Panc1 (cell line): ENCODE measurements around the gene PARP2.

Source experiments
- CTCF ChIP-seq: fragments of 450-650 bp; IDR thresholded peaks from 2 replicates; pipeline ENCODE4 v1.5.1; 2017; ENCODE audit warnings: mild to moderate bottlenecking
- POLR2AphosphoS5 ChIP-seq: IDR thresholded peaks from 2 replicates; pipeline ENCODE4 v1.6.1; 2012; ENCODE audit warnings: mild to moderate bottlenecking, low read depth, low read length, moderate library complexity
- REST ChIP-seq, 2 experiments: IDR thresholded peaks; 2 replicates each; pipeline ENCODE4 v1.6.1; 2011 to 2012; ENCODE audit warnings: low read depth in 2 of 2, control low read depth in 1 of 2, low read length in 1 of 2, mild to moderate bottlenecking in 1 of 2, moderate library complexity in 1 of 2; ENCODE audit not compliant: insufficient read depth in 1 of 2
- SIN3A ChIP-seq: IDR thresholded peaks from 2 replicates; pipeline ENCODE4 v1.6.1; 2012; ENCODE audit warnings: low read depth, mild to moderate bottlenecking, low read length, moderate library complexity, borderline replicate concordance; ENCODE audit not compliant: insufficient read depth

DNA sequence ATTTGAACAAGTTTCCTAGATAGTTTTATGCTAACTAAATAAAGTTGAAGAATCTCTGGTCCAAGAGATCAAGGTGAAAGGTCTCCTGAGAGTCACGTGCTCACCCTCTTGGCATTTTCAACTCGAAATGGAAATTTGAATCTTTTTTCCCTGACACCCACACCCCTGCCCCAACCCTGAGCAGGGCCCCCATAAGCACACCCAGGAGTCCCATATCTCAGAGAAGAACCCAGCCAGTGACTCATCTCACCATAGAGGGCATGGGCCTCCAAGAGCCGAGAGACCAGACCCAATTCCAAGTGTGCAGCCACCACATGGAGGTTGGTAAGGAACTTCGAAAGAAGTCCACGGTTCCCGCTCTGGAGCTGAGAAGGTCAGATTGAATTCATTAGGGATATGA lies 37.2 kb downstream of the PARP2 start:
- TF ChIP-seq CTCF = no peak
- TF ChIP-seq SIN3A = no peak
- no peak for TF ChIP-seq REST (IDR thresholded peaks at IDR 0.05; ENCODE audit: insufficient read depth in 1 of 2, low read depth in 2 of 2, low read length in 1 of 2)
- TF ChIP-seq POLR2AphosphoS5 = no peak
